HCT116 (cell line): ENCODE results near the gene RAB30. TPM values are rescaled to one million over a fixed set of nuclear protein-coding genes. Genes with fewer than 3 reads are reported as not detected.

Experiments
- ATAC-seq: fragments of 200-7000 bp; cut with Tn5 transposase; 2 replicates; pipeline ENCODE4 v1.9.1; 2020; ENCODE audit warnings: mild to moderate bottlenecking, moderate library complexity
- BruUV-seq: library from RNA; stranded (reverse); fragments of 400-500 nt; replicated peaks from 2 replicates; lab custom pipeline; 2021; lab: Mats Ljungman, UMichigan
- CTCF ChIA-PET: fragments of 300-600 bp; sonication (Branson Sonifier 250); formaldehyde crosslinking; loops from one replicate; lab custom pipeline; 2021; ENCODE audit warnings: antibody characterized with exemption; lab: Charles Lee
- POLR2A ChIA-PET: fragments of 300-600, 350-600 bp; sonication (Branson Sonifier 250); formaldehyde crosslinking; loops from one replicate; lab custom pipeline; 2021; ENCODE audit warnings: antibody characterized with exemption; lab: Charles Lee
- RAD21 ChIA-PET, 2 experiments: fragments of 300-600 bp; sonication (Branson Sonifier 250); formaldehyde crosslinking; loops; one replicate each; lab custom pipeline; 2023; ENCODE audit warnings: low total read pairs in 2 of 2; ENCODE audit not compliant: uncharacterized antibody in 2 of 2, unreplicated experiment in 2 of 2, low non-redundant PET in 1 of 2; lab: Charles Lee
- DNase-seq: peaks from one replicate; pipeline ENCODE4 v3.0.0-alpha.2; 2010; ENCODE audit warnings: low read depth, low spot score
- H2AFZ ChIP-seq: fragments of 200-600 bp; shearing (Covaris generic), sonication (generic); 2 replicates; pipeline ENCODE4 v1.6.1; 2017; ENCODE audit warnings: low read depth, mixed run types, mixed read lengths, antibody characterized with exemption, low read length; ENCODE audit not compliant: poor library complexity, severe bottlenecking
- H3K27ac ChIP-seq: 2 replicates; pipeline ENCODE4 v1.5.1; 2012; ENCODE audit warnings: low read depth, low read length
- H3K27me3 ChIP-seq: fragments of 200-600 bp; sonication (generic); 2 replicates; pipeline ENCODE4 v1.6.1; 2016; ENCODE audit warnings: mixed run types, low read length, mixed read lengths; ENCODE audit not compliant: insufficient read depth
- H3K36me3 ChIP-seq, 2 experiments: fragments of 200-500 bp in 1 of 2; fragments of 200-600 bp in 1 of 2; sonication (Bioruptor generic) in 1 of 2; sonication (generic) in 1 of 2; 2 replicates each; pipeline versions ENCODE4 v1.5.1 to v1.6.1; 2014 to 2016; ENCODE audit warnings: low read length in 2 of 2, inconsistent platforms in 1 of 2, mixed read lengths in 1 of 2, mixed run types in 1 of 2; ENCODE audit not compliant: insufficient read depth in 2 of 2, control insufficient read depth in 1 of 2
- H3K4me1 ChIP-seq, 2 experiments: fragments of 200-600 bp in 1 of 2; sonication (generic) in 1 of 2; 2 replicates each; pipeline versions ENCODE4 v1.5.1 to v1.6.1; 2012 to 2017; ENCODE audit warnings: low read length in 2 of 2, inconsistent platforms in 1 of 2, mild to moderate bottlenecking in 1 of 2, mixed read lengths in 1 of 2, mixed run types in 1 of 2, moderate library complexity in 1 of 2; ENCODE audit not compliant: insufficient read depth in 2 of 2, control insufficient read depth in 1 of 2
- H3K4me2 ChIP-seq: fragments of 200-600 bp; sonication (generic); 2 replicates; pipeline ENCODE4 v1.6.1; 2017; ENCODE audit warnings: mixed run types, low read length, mixed read lengths
- H3K4me3 ChIP-seq, 2 experiments: fragments of 200-600 bp in 1 of 2; sonication (generic) in 1 of 2; replicated peaks in 1 of 2; 2 replicates each; pipeline ENCODE4 v1.5.1; 2011 to 2016; ENCODE audit warnings: low read length in 2 of 2, control low read depth in 1 of 2, low read depth in 1 of 2, mild to moderate bottlenecking in 1 of 2, mixed read lengths in 1 of 2, mixed run types in 1 of 2
- H3K79me2 ChIP-seq: fragments of 200-600 bp; sonication (generic); 2 replicates; pipeline ENCODE4 v1.6.1; 2017; ENCODE audit warnings: mild to moderate bottlenecking, mixed run types, low read length, moderate library complexity, mixed read lengths; ENCODE audit not compliant: insufficient read depth
- H3K9ac ChIP-seq: fragments of 200-600 bp; sonication (generic); 2 replicates; pipeline ENCODE4 v1.6.1; 2016; ENCODE audit warnings: low read length, mixed read lengths
- H3K9me2 ChIP-seq: fragments of 200-600 bp; sonication (generic), shearing (Covaris generic); 2 replicates; pipeline ENCODE4 v1.6.1; 2017; ENCODE audit warnings: mixed run types, mild to moderate bottlenecking, moderate library complexity; ENCODE audit not compliant: insufficient read depth
- H3K9me3 ChIP-seq, 2 experiments: fragments of 200-500 bp in 1 of 2; fragments of 200-600 bp in 1 of 2; sonication (Bioruptor generic) in 1 of 2; sonication (generic) in 1 of 2; 2 replicates each; pipeline ENCODE4 v1.6.1; 2014 to 2017; ENCODE audit warnings: low read length in 2 of 2, mixed read lengths in 2 of 2, inconsistent platforms in 1 of 2, low read depth in 1 of 2, mild to moderate bottlenecking in 1 of 2, mixed run types in 1 of 2, moderate library complexity in 1 of 2; ENCODE audit not compliant: control insufficient read depth in 1 of 2, insufficient read depth in 1 of 2
- H4K20me1 ChIP-seq: fragments of 200-600 bp; sonication (generic), shearing (Covaris generic); 2 replicates; pipeline ENCODE4 v1.6.1; 2017; ENCODE audit warnings: mixed run types, mild to moderate bottlenecking, moderate library complexity; ENCODE audit not compliant: insufficient read depth
- ATF3 ChIP-seq: IDR thresholded peaks from 2 replicates; pipeline ENCODE4 v1.6.1; 2012
- CEBPB ChIP-seq: IDR thresholded peaks from 2 replicates; pipeline ENCODE4 v1.6.1; 2012; ENCODE audit warnings: low read depth
- CTCF ChIP-seq, 3 experiments: fragments of 200-600 bp in 1 of 3; sonication (generic) in 1 of 3; IDR thresholded peaks in 2 of 3; conservative IDR thresholded peaks in 1 of 3; 2 replicates each; pipeline ENCODE4 v1.5.1; 2012 to 2017; ENCODE audit warnings: low read depth in 2 of 3, low read length in 2 of 3, antibody characterized with exemption in 1 of 3, borderline replicate concordance in 1 of 3, control low read depth in 1 of 3, mild to moderate bottlenecking in 1 of 3, mixed read lengths in 1 of 3, mixed run types in 1 of 3, moderate library complexity in 1 of 3; ENCODE audit not compliant: insufficient read depth in 1 of 3
- EGR1 ChIP-seq: IDR thresholded peaks from 2 replicates; pipeline ENCODE4 v1.6.1; 2012; ENCODE audit warnings: low read depth
- ELF1 ChIP-seq: IDR thresholded peaks from 2 replicates; pipeline ENCODE4 v1.6.1; 2012; ENCODE audit warnings: low read depth, borderline replicate concordance
- EZH2 ChIP-seq: fragments of 200-600 bp; sonication (generic); IDR thresholded peaks from 2 replicates; pipeline ENCODE4 v1.6.1; 2017; ENCODE audit warnings: antibody characterized with exemption, mixed run types
- EZH2phosphoT487 ChIP-seq: fragments of 200-600 bp; IDR thresholded peaks from 2 replicates; pipeline ENCODE4 v1.6.1; 2018; ENCODE audit warnings: antibody characterized with exemption, borderline replicate concordance
- FOSL1 ChIP-seq: IDR thresholded peaks from 2 replicates; pipeline ENCODE4 v1.6.1; 2012; ENCODE audit warnings: low read depth
- POLR2A ChIP-seq: IDR thresholded peaks from 2 replicates; pipeline ENCODE4 v1.7.0; 2011; ENCODE audit warnings: borderline replicate concordance; ENCODE audit not compliant: insufficient read depth, insufficient read length; ENCODE audit errors: extremely low read depth
- POLR2AphosphoS5 ChIP-seq: IDR thresholded peaks from 2 replicates; pipeline ENCODE4 v1.6.1; 2011; ENCODE audit warnings: mild to moderate bottlenecking, low read depth, low read length, moderate library complexity
- RAD21 ChIP-seq: IDR thresholded peaks from 2 replicates; pipeline ENCODE4 v1.6.1; 2012; ENCODE audit warnings: low read depth, mild to moderate bottlenecking
- SIN3A ChIP-seq: IDR thresholded peaks from 2 replicates; pipeline ENCODE4 v1.6.1; 2012; ENCODE audit warnings: low read depth
- SP1 ChIP-seq: IDR thresholded peaks from 2 replicates; pipeline ENCODE4 v1.6.1; 2012; ENCODE audit warnings: low read depth
- SRF ChIP-seq: IDR thresholded peaks from 2 replicates; pipeline ENCODE4 v1.6.1; 2012; ENCODE audit warnings: low read depth
- TCF7L2 ChIP-seq: IDR thresholded peaks from 2 replicates; pipeline ENCODE4 v1.7.0; 2011; ENCODE audit warnings: borderline replicate concordance, inconsistent platforms; ENCODE audit not compliant: insufficient read depth, insufficient read length; ENCODE audit errors: extremely low read depth
- YY1 ChIP-seq: IDR thresholded peaks from 2 replicates; pipeline ENCODE4 v1.6.1; 2011; ENCODE audit warnings: low read length, low read depth, moderate library complexity, mild to moderate bottlenecking; ENCODE audit not compliant: insufficient replicate concordance; ENCODE audit errors: extremely low read depth
- ZFX ChIP-seq: fragments of 450-650 bp; IDR thresholded peaks from 2 replicates; pipeline ENCODE4 v1.6.1; 2017
- ZNF274 ChIP-seq: fragments of 200-500 bp; sonication (Bioruptor generic); IDR thresholded peaks from 2 replicates; pipeline ENCODE4 v1.6.1; 2014; ENCODE audit warnings: mild to moderate bottlenecking, low read depth, low read length, inconsistent platforms
- intact Hi-C: fragments of 100-400 bp; cut with micrococcal nuclease; formaldehyde crosslinking; loops from 2 replicates; pipeline ENCODE4 v1.10.0; 2022
- total RNA-seq: library from RNA; stranded (reverse); gene quantifications from one replicate; pipeline ENCODE4 v1.2.1, GENCODE V29; 2021; ENCODE audit not compliant: unreplicated experiment
- TF ChIP-seq, protein P1 (sequence below): IDR thresholded peaks from 2 replicates; pipeline ENCODE4 v1.6.1; 2012

The RAB30 gene
- total RNA-seq, 1 experiment from 2014 or later: 5.7 TPM

- no peak for ATAC-seq
- BruUV-seq: no TSS peak
- Histone ChIP-seq H3K9me2 (no peaks in the 10 kb centered on the region), H2AFZ (no peak overlapping the region), H3K36me3 (peaks cover 0 to 9% of the 10 kb centered on the region in 2 experiments; a peak in 3 of 4 replicates), H3K4me1 (peaks cover 11 to 27% of the 10 kb centered on the region in 2 experiments), H3K9me3 (no peaks in the 10 kb centered on the region), H3K4me2 (no peak overlapping the region), H4K20me1 (no peaks in the 10 kb centered on the region), H3K27me3 (no peaks in the 10 kb centered on the region), H3K79me2 (peaks cover 26% of the 10 kb centered on the region), H3K27ac (no peak overlapping the region), H3K4me3 (no peak overlapping the region), H3K9ac (no peak overlapping the region)
- POLR2A ChIA-PET: no interaction called here
- intact Hi-C loops: no loop called here
- no peak for DNase-seq
- RAD21 ChIA-PET: no interaction called here
- TF ChIP-seq EZH2phosphoT487 (no peak), CTCF (IDR thresholded peaks at IDR 0.05 in 2 of 3, conservative IDR thresholded peaks at IDR 0.05 in 1 of 3; ENCODE audit: borderline replicate concordance in 1 of 3, insufficient read depth in 1 of 3, low read depth in 2 of 3, low read length in 2 of 3) (no peak), RAD21 (no peak), ZNF274 (no peak), SIN3A (no peak), ELF1 (no peak), SRF (no peak)
- CTCF ChIA-PET: no interaction called here
Measured at GRCh38 chr11:83069441-83070043, 2.2 kb downstream of the RAB30 start.

- H2AFZ ChIP-seq: no peak overlapping the region
- peaks cover 11 to 23% of the 10 kb centered on the region in 2 experiments for H3K4me1 ChIP-seq
- H3K9ac ChIP-seq: no peak overlapping the region
- ATAC-seq (no peak), DNase-seq (no peak)
- RAD21 ChIA-PET: no interaction called here
- peaks cover 17% of the 10 kb centered on the region for H3K79me2 ChIP-seq
- H4K20me1 ChIP-seq: no peaks in the 10 kb centered on the region
- CTCF ChIA-PET: no interaction called here
- no peaks in the 10 kb centered on the region for H3K9me3 ChIP-seq
- no TSS peak for BruUV-seq
- POLR2A ChIA-PET: no interaction called here
- H3K9me2 ChIP-seq: no peaks in the 10 kb centered on the region
- no peaks in the 10 kb centered on the region for H3K27me3 ChIP-seq
- no peak overlapping the region for H3K4me3 ChIP-seq
- TF ChIP-seq SP1: no peak
- TF ChIP-seq ZFX: no peak
- TF ChIP-seq SRF: no peak
- TF ChIP-seq YY1: no peak
- no peak for TF ChIP-seq EZH2
- no peak for TF ChIP-seq RAD21
- TF ChIP-seq TCF7L2: no peak
- TF ChIP-seq EGR1: no peak
- TF ChIP-seq ELF1: no peak
- TF ChIP-seq ATF3: no peak
- no peak for TF ChIP-seq SIN3A
- TF ChIP-seq POLR2AphosphoS5: no peak
- TF ChIP-seq FOSL1: no peak
- TF ChIP-seq POLR2A: no peak
- TF ChIP-seq, protein P1, sequence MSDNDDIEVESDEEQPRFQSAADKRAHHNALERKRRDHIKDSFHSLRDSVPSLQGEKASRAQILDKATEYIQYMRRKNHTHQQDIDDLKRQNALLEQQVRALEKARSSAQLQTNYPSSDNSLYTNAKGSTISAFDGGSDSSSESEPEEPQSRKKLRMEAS: no peak
- TF ChIP-seq CEBPB: no peak
- H3K27ac ChIP-seq: no peak overlapping the region
- no peak overlapping the region for H3K4me2 ChIP-seq
- peaks cover 0 to under 1% of the 10 kb centered on the region in 2 experiments; a peak in 2 of 4 replicates for H3K36me3 ChIP-seq
- intact Hi-C loops: no loop called here
Measured at GRCh38 chr11:83068568-83068967, 3.1 kb downstream of the RAB30 start.
